HUES6 (cell line): ENCODE measurements around the gene VANGL2.

Experiments used
- H3K27ac ChIP-seq: 2 replicates; pipeline ENCODE4 v1.7.0; 2013; ENCODE audit warnings: low read depth, mild to moderate bottlenecking, low read length, inconsistent platforms
- H3K27me3 ChIP-seq: 2 replicates; pipeline ENCODE4 v1.6.1; 2013; ENCODE audit warnings: low read length; ENCODE audit not compliant: control insufficient read depth, insufficient read depth
- H3K36me3 ChIP-seq: 2 replicates; pipeline ENCODE4 v1.6.1; 2013; ENCODE audit warnings: low read length; ENCODE audit not compliant: control insufficient read depth, insufficient read depth
- H3K4me1 ChIP-seq: 2 replicates; pipeline ENCODE4 v1.6.1; 2013; ENCODE audit warnings: low read length; ENCODE audit not compliant: control insufficient read depth, insufficient read depth
- H3K4me3 ChIP-seq: 2 replicates; pipeline ENCODE4 v1.5.1; 2013; ENCODE audit warnings: low read depth, low read length
- H3K9ac ChIP-seq: one replicate; pipeline ENCODE4 v1.6.1; 2013; ENCODE audit warnings: mild to moderate bottlenecking, low read length
- H3K9me3 ChIP-seq: 2 replicates; pipeline ENCODE4 v1.6.1; 2013; ENCODE audit warnings: low read depth, low read length; ENCODE audit not compliant: control insufficient read depth, insufficient read depth

Gene VANGL2

GRCh38 chr1:160449494-160449893 is 49.1 kb downstream of the VANGL2 start:
- Histone ChIP-seq H3K27ac (no peak overlapping the region), H3K4me1 (no peaks in the 10 kb centered on the region), H3K9ac (no peak overlapping the region), H3K4me3 (no peak overlapping the region), H3K36me3 (no peaks in the 10 kb centered on the region), H3K9me3 (no peaks in the 10 kb centered on the region), H3K27me3 (no peaks in the 10 kb centered on the region)

GRCh38 chr1:160451119-160451858 is 50.9 kb downstream of the VANGL2 start:
- no peaks in the 10 kb centered on the region for H3K27me3 ChIP-seq
- no peaks in the 10 kb centered on the region for H3K36me3 ChIP-seq
- no peak overlapping the region for H3K9ac ChIP-seq
- H3K4me3 ChIP-seq, result no peak overlapping the region
- H3K4me1 ChIP-seq, result no peaks in the 10 kb centered on the region
- no peak overlapping the region for H3K27ac ChIP-seq
- no peaks in the 10 kb centered on the region for H3K9me3 ChIP-seq

GRCh38 chr1:160451859-160452232 is 51.5 kb downstream of the VANGL2 start:
- Histone ChIP-seq H3K4me3 (no peak overlapping the region), H3K27me3 (no peaks in the 10 kb centered on the region), H3K9ac (no peak overlapping the region), H3K27ac (no peak overlapping the region), H3K36me3 (no peaks in the 10 kb centered on the region), H3K4me1 (no peaks in the 10 kb centered on the region), H3K9me3 (no peaks in the 10 kb centered on the region)

- no peak overlapping the region for H3K4me3 ChIP-seq
- no peaks in the 10 kb centered on the region for H3K36me3 ChIP-seq
- no peak overlapping the region for H3K27ac ChIP-seq
- no peaks in the 10 kb centered on the region for H3K4me1 ChIP-seq
- no peaks in the 10 kb centered on the region for H3K27me3 ChIP-seq
- no peaks in the 10 kb centered on the region for H3K9me3 ChIP-seq
- no peak overlapping the region for H3K9ac ChIP-seq
Observed at GRCh38 chr1:160453443-160453842, 53.1 kb downstream of the VANGL2 start.

- Histone ChIP-seq H3K27ac (no peak overlapping the region), H3K9ac (no peak overlapping the region), H3K36me3 (no peaks in the 10 kb centered on the region), H3K27me3 (no peaks in the 10 kb centered on the region), H3K4me1 (0 out of 2 replicates have a peak, but pooled peaks cover 4% of the 10 kb centered on the region), H3K4me3 (no peak overlapping the region), H3K9me3 (no peaks in the 10 kb centered on the region)
Observed at GRCh38 chr1:160454371-160455152, 54.2 kb downstream of the VANGL2 start.

- Histone ChIP-seq H3K27ac (no peak overlapping the region), H3K9me3 (no peaks in the 10 kb centered on the region), H3K36me3 (no peaks in the 10 kb centered on the region), H3K27me3 (no peaks in the 10 kb centered on the region), H3K4me1 (peaks cover 5% of the 10 kb centered on the region), H3K4me3 (no peak overlapping the region), H3K9ac (no peak overlapping the region)
Observed at GRCh38 chr1:160455153-160455517, 54.8 kb downstream of the VANGL2 start.

GRCh38 chr1:160459056-160459455 is 58.7 kb downstream of the VANGL2 start:
- no peaks in the 10 kb centered on the region for H3K27me3 ChIP-seq
- peaks cover 12% of the 10 kb centered on the region for H3K4me1 ChIP-seq
- H3K9ac ChIP-seq, result no peak overlapping the region
- no peak overlapping the region for H3K4me3 ChIP-seq
- no peaks in the 10 kb centered on the region for H3K9me3 ChIP-seq
- no peaks in the 10 kb centered on the region for H3K36me3 ChIP-seq
- no peak overlapping the region for H3K27ac ChIP-seq

- no peak overlapping the region for H3K27ac ChIP-seq
- no peak overlapping the region for H3K4me3 ChIP-seq
- H3K36me3 ChIP-seq, result no peaks in the 10 kb centered on the region
- no peak overlapping the region for H3K9ac ChIP-seq
- no peaks in the 10 kb centered on the region for H3K9me3 ChIP-seq
- peaks cover 12% of the 10 kb centered on the region for H3K4me1 ChIP-seq
- H3K27me3 ChIP-seq, result no peaks in the 10 kb centered on the region
Observed at GRCh38 chr1:160459687-160460086, 59.3 kb downstream of the VANGL2 start.

GRCh38 chr1:160460214-160460642 is 59.9 kb downstream of the VANGL2 start:
- H3K27ac ChIP-seq, result no peak overlapping the region
- peaks cover 12% of the 10 kb centered on the region for H3K4me1 ChIP-seq
- no peak overlapping the region for H3K9ac ChIP-seq
- H3K4me3 ChIP-seq, result no peak overlapping the region
- no peaks in the 10 kb centered on the region for H3K27me3 ChIP-seq
- H3K36me3 ChIP-seq, result no peaks in the 10 kb centered on the region
- H3K9me3 ChIP-seq, result no peaks in the 10 kb centered on the region

- peaks cover 12% of the 10 kb centered on the region for H3K4me1 ChIP-seq
- no peaks in the 10 kb centered on the region for H3K27me3 ChIP-seq
- no peak overlapping the region for H3K9ac ChIP-seq
- no peaks in the 10 kb centered on the region for H3K36me3 ChIP-seq
- H3K27ac ChIP-seq, result no peak overlapping the region
- H3K4me3 ChIP-seq, result no peak overlapping the region
- H3K9me3 ChIP-seq, result no peaks in the 10 kb centered on the region
Observed at GRCh38 chr1:160460683-160461287, 60.4 kb downstream of the VANGL2 start.

- Histone ChIP-seq H3K9me3 (no peaks in the 10 kb centered on the region), H3K36me3 (no peaks in the 10 kb centered on the region), H3K9ac (no peak overlapping the region), H3K4me1 (peaks cover 8% of the 10 kb centered on the region), H3K4me3 (no peak overlapping the region), H3K27me3 (no peaks in the 10 kb centered on the region), H3K27ac (no peak overlapping the region)
Observed at GRCh38 chr1:160465123-160465522, 64.8 kb downstream of the VANGL2 start.
